Measurements from ENCODE around the gene C19orf12.

- TF ChIP-seq POLR2A (IDR thresholded peaks at IDR 0.05), result no peak
- TF ChIP-seq CTCF (IDR thresholded peaks at IDR 0.05), result no peak
These were observed 26.9 kb downstream of the C19orf12 start for GRCh38 chr19:29687897-29688728.

Measured in testis (tissue), 2 donors.